NOMO-1 treated with DMSO at 0.1 percent for 48 hours (cell line): ENCODE results near the gene PAX8.
"Not testable (repeated sequence)": the region's sequence is repeated elsewhere in the genome, so short reads cannot be mapped to it uniquely, and the experiment has no call there.

ENCODE experiments used
- DNase-seq: peaks from one replicate; lab custom pipeline; 2025; ENCODE audit not compliant: unreplicated experiment; lab: John Stamatoyannopoulos, UW

The PAX8 gene

GRCh38 chr2:113278742-113279139, at the start of gene PAX8:
Gene PAX8, minus strand, starts transcription at chr2:113278921. Its CDS starts 527 bp downstream, at chr2:113278394.
- no peak for DNase-seq

- DNase-seq: no peak
Measured at GRCh38 chr2:113328043-113328442, 49.3 kb upstream of the PAX8 start.

- DNase-seq: not testable (repeated sequence)
Measured at GRCh38 chr2:113325161-113325731, 46.5 kb upstream of the PAX8 start.

- DNase-seq: peak; percentile 36
Measured at GRCh38 chr2:113324684-113325160, 46.0 kb upstream of the PAX8 start.

- DNase-seq: not testable (repeated sequence)
Measured at GRCh38 chr2:113323129-113323528, 44.4 kb upstream of the PAX8 start.

GRCh38 chr2:113320106-113320505, 41.4 kb upstream of the PAX8 start:
- DNase-seq: not testable (repeated sequence)

GRCh38 chr2:113318941-113319340, 40.2 kb upstream of the PAX8 start:
- DNase-seq: not testable (repeated sequence)

- DNase-seq: no peak
Measured at GRCh38 chr2:113316085-113316484, 37.4 kb upstream of the PAX8 start.

- not testable (repeated sequence) for DNase-seq
Measured at GRCh38 chr2:113314663-113315062, 35.9 kb upstream of the PAX8 start.

- DNase-seq: not testable (repeated sequence)
Measured at GRCh38 chr2:113314176-113314575, 35.5 kb upstream of the PAX8 start.

- DNase-seq: not testable (repeated sequence)
Measured at GRCh38 chr2:113311781-113312180, 33.1 kb upstream of the PAX8 start.

- DNase-seq: not testable (repeated sequence)
Measured at GRCh38 chr2:113311191-113311590, 32.5 kb upstream of the PAX8 start.

- no peak for DNase-seq
Measured at GRCh38 chr2:113309655-113310387, 31.1 kb upstream of the PAX8 start.

- DNase-seq: not testable (repeated sequence)
Measured at GRCh38 chr2:113308784-113309183, 30.1 kb upstream of the PAX8 start.

GRCh38 chr2:113306207-113306606, 27.5 kb upstream of the PAX8 start:
- not testable (repeated sequence) for DNase-seq

GRCh38 chr2:113305749-113306148, 27.0 kb upstream of the PAX8 start:
- not testable (repeated sequence) for DNase-seq

GRCh38 chr2:113305146-113305545, 26.4 kb upstream of the PAX8 start:
- DNase-seq: no peak

GRCh38 chr2:113304702-113305101, 26.0 kb upstream of the PAX8 start:
- DNase-seq: no peak

GRCh38 chr2:113302216-113302980, 23.7 kb upstream of the PAX8 start:
- not testable (repeated sequence) for DNase-seq

GRCh38 chr2:113300281-113300680, 21.6 kb upstream of the PAX8 start:
- DNase-seq: no peak

- DNase-seq: no peak
Measured at GRCh38 chr2:113298176-113298575, 19.5 kb upstream of the PAX8 start.

GRCh38 chr2:113297590-113297989, 18.9 kb upstream of the PAX8 start:
- not testable (repeated sequence) for DNase-seq
